ACC112 (cell line): Measurements from ENCODE around the gene SHISAL1.

Experiments
- H2AFZ ChIP-seq: fragments of 200-600 bp; sonication (generic); one replicate; pipeline ENCODE4 v1.6.0; 2017; ENCODE audit warnings: antibody characterized with exemption, low read length; ENCODE audit not compliant: unreplicated experiment
- H3K27ac ChIP-seq: fragments of 200-600 bp; sonication (generic); 2 replicates; pipeline ENCODE4 v1.5.1; 2014; ENCODE audit warnings: low read depth, mild to moderate bottlenecking, antibody characterized with exemption, low read length, moderate library complexity
- H3K27me3 ChIP-seq: fragments of 200-600 bp; sonication (generic); 2 replicates; pipeline ENCODE4 v1.6.1; 2014; ENCODE audit warnings: mild to moderate bottlenecking, antibody characterized with exemption, low read length, moderate library complexity, mixed read lengths; ENCODE audit not compliant: insufficient read depth
- H3K36me3 ChIP-seq: fragments of 200-600 bp; sonication (generic); 2 replicates; pipeline ENCODE4 v1.6.1; 2016; ENCODE audit warnings: mild to moderate bottlenecking, antibody characterized with exemption, low read length, moderate library complexity, mixed read lengths; ENCODE audit not compliant: insufficient read depth
- H3K4me1 ChIP-seq: fragments of 200-600 bp; sonication (generic); one replicate; pipeline ENCODE4 v1.6.1; 2016; ENCODE audit warnings: low read length, mixed read lengths; ENCODE audit not compliant: insufficient read depth, unreplicated experiment, control insufficient read depth
- H3K4me3 ChIP-seq: fragments of 200-600 bp; sonication (generic); 2 replicates; pipeline ENCODE4 v1.5.1; 2014; ENCODE audit warnings: mild to moderate bottlenecking, low read depth, low read length
- H3K79me2 ChIP-seq: fragments of 200-600 bp; sonication (generic); one replicate; pipeline ENCODE4 v1.6.0; 2016; ENCODE audit warnings: low read length; ENCODE audit not compliant: control insufficient read depth, unreplicated experiment, insufficient read depth

SHISAL1 gene

GRCh38 chr22:44212936-44213335 lies 99.8 kb downstream of the SHISAL1 start:
- Histone ChIP-seq H3K4me1 (no peaks in the 10 kb centered on the region), H3K27me3 (peaks cover 8% of the 10 kb centered on the region; the same call in 1 of the 2 replicates), H3K4me3 (no peak overlapping the region), H3K27ac (no peak overlapping the region), H3K79me2 (no peaks in the 10 kb centered on the region), H2AFZ (no peak overlapping the region), H3K36me3 (no peaks in the 10 kb centered on the region)

- H3K4me3 ChIP-seq, result no peak overlapping the region
- no peak overlapping the region for H3K27ac ChIP-seq
- no peak overlapping the region for H2AFZ ChIP-seq
Measured at GRCh38 chr22:44211946-44212930, 100.5 kb downstream of the SHISAL1 start.

GRCh38 chr22:44211256-44211945 lies 101.3 kb downstream of the SHISAL1 start:
- Histone ChIP-seq H3K27me3 (peaks cover 8% of the 10 kb centered on the region; the same call in 1 of the 2 replicates), H2AFZ (no peak overlapping the region), H3K36me3 (no peaks in the 10 kb centered on the region), H3K4me3 (no peak overlapping the region), H3K79me2 (no peaks in the 10 kb centered on the region), H3K4me1 (no peaks in the 10 kb centered on the region), H3K27ac (no peak overlapping the region)

More at GRCh38 chr22:44211946-44212930, 100.5 kb downstream of the SHISAL1 start:
- Histone ChIP-seq H3K79me2 (no peaks in the 10 kb centered on the region), H3K4me1 (no peaks in the 10 kb centered on the region), H3K27me3 (peaks cover 8% of the 10 kb centered on the region; the same call in 1 of the 2 replicates), H3K36me3 (no peaks in the 10 kb centered on the region)

GRCh38 chr22:44210722-44211121 lies 102.0 kb downstream of the SHISAL1 start:
- H3K4me3 ChIP-seq, result no peak overlapping the region
- H3K79me2 ChIP-seq, result no peaks in the 10 kb centered on the region
- H3K4me1 ChIP-seq, result no peaks in the 10 kb centered on the region
- H3K27me3 ChIP-seq, result peaks cover 8% of the 10 kb centered on the region; the same call in 1 of the 2 replicates
- H2AFZ ChIP-seq, result no peak overlapping the region
- H3K36me3 ChIP-seq, result no peaks in the 10 kb centered on the region
- H3K27ac ChIP-seq, result no peak overlapping the region

GRCh38 chr22:44209343-44209742 lies 103.4 kb downstream of the SHISAL1 start:
- Histone ChIP-seq H3K27ac (no peak overlapping the region), H3K4me1 (no peaks in the 10 kb centered on the region), H3K27me3 (peaks cover 8% of the 10 kb centered on the region; the same call in 1 of the 2 replicates), H3K79me2 (no peaks in the 10 kb centered on the region), H2AFZ (no peak overlapping the region), H3K4me3 (no peak overlapping the region), H3K36me3 (no peaks in the 10 kb centered on the region)

GRCh38 chr22:44207981-44208317 lies 104.8 kb downstream of the SHISAL1 start:
- H3K79me2 ChIP-seq, result no peaks in the 10 kb centered on the region
- H3K27me3 ChIP-seq, result peaks cover 8% of the 10 kb centered on the region; the same call in 1 of the 2 replicates
- H3K36me3 ChIP-seq, result no peaks in the 10 kb centered on the region
- H3K4me1 ChIP-seq, result no peaks in the 10 kb centered on the region
- H2AFZ ChIP-seq, result no peak overlapping the region
- H3K27ac ChIP-seq, result no peak overlapping the region
- no peak overlapping the region for H3K4me3 ChIP-seq

- H3K79me2 ChIP-seq, result no peaks in the 10 kb centered on the region
- H3K4me1 ChIP-seq, result no peaks in the 10 kb centered on the region
- H3K4me3 ChIP-seq, result no peak overlapping the region
- peaks cover 8% of the 10 kb centered on the region; the same call in 1 of the 2 replicates for H3K27me3 ChIP-seq
- H2AFZ ChIP-seq, result no peak overlapping the region
- H3K27ac ChIP-seq, result no peak overlapping the region
- H3K36me3 ChIP-seq, result no peaks in the 10 kb centered on the region
Measured at GRCh38 chr22:44207173-44207980, 105.4 kb downstream of the SHISAL1 start.

GRCh38 chr22:44206696-44207095 lies 106.1 kb downstream of the SHISAL1 start:
- H3K27me3 ChIP-seq, result peaks cover 8% of the 10 kb centered on the region; the same call in 1 of the 2 replicates
- H3K4me1 ChIP-seq, result no peaks in the 10 kb centered on the region
- H3K79me2 ChIP-seq, result no peaks in the 10 kb centered on the region
- no peak overlapping the region for H3K4me3 ChIP-seq
- no peak overlapping the region for H3K27ac ChIP-seq
- H3K36me3 ChIP-seq, result no peaks in the 10 kb centered on the region
- no peak overlapping the region for H2AFZ ChIP-seq

DNA sequence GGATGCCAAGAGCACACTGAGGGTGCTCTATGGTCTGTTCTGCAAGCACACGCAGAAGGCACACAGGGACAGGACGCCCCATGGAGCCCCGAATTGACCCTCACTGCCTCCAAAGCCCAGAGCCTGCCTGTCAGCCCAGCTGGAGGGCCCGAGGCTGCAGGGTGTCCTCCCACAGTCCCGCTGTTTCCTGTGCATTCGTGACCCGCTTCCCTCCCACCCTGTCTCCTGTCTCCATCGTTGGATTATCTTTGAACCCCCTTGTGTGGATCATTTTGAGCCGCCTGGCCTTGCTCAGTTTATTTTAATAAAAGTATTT lies 106.5 kb downstream of the SHISAL1 start:
- Histone ChIP-seq H2AFZ (no peak overlapping the region), H3K4me3 (no peak overlapping the region), H3K27me3 (peaks cover 8% of the 10 kb centered on the region; the same call in 1 of the 2 replicates), H3K27ac (no peak overlapping the region), H3K4me1 (no peaks in the 10 kb centered on the region), H3K79me2 (no peaks in the 10 kb centered on the region), H3K36me3 (no peaks in the 10 kb centered on the region)
